Fibroblast of skin of back (primary cell): ENCODE measurements around the gene CHRM5.
"Not testable (repeated sequence)": the region's sequence is repeated elsewhere in the genome, so short reads cannot be mapped to it uniquely, and the experiment has no call there.

ENCODE experiments used
- DNase-seq: peaks from one replicate; pipeline ENCODE4 v3.0.0-alpha.2; 2013

The CHRM5 gene

GRCh38 chr15:34043391-34043790 lies 75.1 kb downstream of the CHRM5 start:
- DNase-seq = no peak

- no peak for DNase-seq
Measured at GRCh38 chr15:34043813-34044212, 75.5 kb downstream of the CHRM5 start.

GRCh38 chr15:34046471-34047145 lies 78.3 kb downstream of the CHRM5 start:
- no peak for DNase-seq

GRCh38 chr15:34047893-34048775 lies 79.8 kb downstream of the CHRM5 start:
- DNase-seq = peak; percentile 76

GRCh38 chr15:34049112-34049511 lies 80.8 kb downstream of the CHRM5 start:
- peak; percentile 92 for DNase-seq

- not testable (repeated sequence) for DNase-seq
Measured at GRCh38 chr15:34050385-34050784, 82.1 kb downstream of the CHRM5 start.

GRCh38 chr15:34054081-34054707 lies 85.9 kb downstream of the CHRM5 start:
- peak; percentile 55 for DNase-seq

GRCh38 chr15:34055868-34056595 lies 87.7 kb downstream of the CHRM5 start:
- DNase-seq = peak; percentile 97

GRCh38 chr15:34056911-34057310 lies 88.6 kb downstream of the CHRM5 start:
- peak; percentile 91 for DNase-seq

- DNase-seq = no peak
Measured at GRCh38 chr15:34059476-34059875, 91.2 kb downstream of the CHRM5 start.

- no peak for DNase-seq
Measured at GRCh38 chr15:34059946-34060345, 91.6 kb downstream of the CHRM5 start.

GRCh38 chr15:34064438-34064837 lies 96.1 kb downstream of the CHRM5 start:
- no peak for DNase-seq

- DNase-seq = no peak
Measured at GRCh38 chr15:34065261-34065660, 97.0 kb downstream of the CHRM5 start.

- DNase-seq = no peak
Measured at GRCh38 chr15:34065941-34066340, 97.6 kb downstream of the CHRM5 start.

GRCh38 chr15:34070003-34070402 lies 101.7 kb downstream of the CHRM5 start:
- no peak for DNase-seq

GRCh38 chr15:34076785-34077184 lies 108.5 kb downstream of the CHRM5 start:
- no peak for DNase-seq

GRCh38 chr15:34078900-34079299 lies 110.6 kb downstream of the CHRM5 start:
- no peak for DNase-seq

- no peak for DNase-seq
Measured at GRCh38 chr15:34079904-34080303, 111.6 kb downstream of the CHRM5 start.

- no peak for DNase-seq
Measured at GRCh38 chr15:34084086-34084485, 115.8 kb downstream of the CHRM5 start.

- no peak for DNase-seq
Measured at GRCh38 chr15:34085746-34086145, 117.4 kb downstream of the CHRM5 start.

- DNase-seq = no peak
Measured at GRCh38 chr15:34099914-34100313, 131.6 kb downstream of the CHRM5 start.

- peak; percentile 100 for DNase-seq
Measured at GRCh38 chr15:34101366-34102174, 133.3 kb downstream of the CHRM5 start, which contains the start of the genes EMC7 and PGBD4. TSS of gene EMC7 (minus strand) at chr15:34101862. CDS start at chr15:34101839, 23 bp downstream. TSS of gene PGBD4 (plus strand) at chr15:34102083. CDS start at chr15:34102532, 449 bp downstream.
